Activated effector memory CD4-positive, alpha-beta T cell treated with anti-CD3 and anti-CD28 coated beads, Interleukin-2, amount 50 U/mL, for 16 hours (primary cell): ENCODE measurements around the gene CACNA1A.
"Not testable (repeated sequence)": the region's sequence is repeated elsewhere in the genome, so short reads cannot be mapped to it uniquely, and the experiment has no call there.

Experiments
- DNase-seq: peaks from one replicate; pipeline ENCODE4 v3.0.0-alpha.2; 2020

CACNA1A gene

DNA sequence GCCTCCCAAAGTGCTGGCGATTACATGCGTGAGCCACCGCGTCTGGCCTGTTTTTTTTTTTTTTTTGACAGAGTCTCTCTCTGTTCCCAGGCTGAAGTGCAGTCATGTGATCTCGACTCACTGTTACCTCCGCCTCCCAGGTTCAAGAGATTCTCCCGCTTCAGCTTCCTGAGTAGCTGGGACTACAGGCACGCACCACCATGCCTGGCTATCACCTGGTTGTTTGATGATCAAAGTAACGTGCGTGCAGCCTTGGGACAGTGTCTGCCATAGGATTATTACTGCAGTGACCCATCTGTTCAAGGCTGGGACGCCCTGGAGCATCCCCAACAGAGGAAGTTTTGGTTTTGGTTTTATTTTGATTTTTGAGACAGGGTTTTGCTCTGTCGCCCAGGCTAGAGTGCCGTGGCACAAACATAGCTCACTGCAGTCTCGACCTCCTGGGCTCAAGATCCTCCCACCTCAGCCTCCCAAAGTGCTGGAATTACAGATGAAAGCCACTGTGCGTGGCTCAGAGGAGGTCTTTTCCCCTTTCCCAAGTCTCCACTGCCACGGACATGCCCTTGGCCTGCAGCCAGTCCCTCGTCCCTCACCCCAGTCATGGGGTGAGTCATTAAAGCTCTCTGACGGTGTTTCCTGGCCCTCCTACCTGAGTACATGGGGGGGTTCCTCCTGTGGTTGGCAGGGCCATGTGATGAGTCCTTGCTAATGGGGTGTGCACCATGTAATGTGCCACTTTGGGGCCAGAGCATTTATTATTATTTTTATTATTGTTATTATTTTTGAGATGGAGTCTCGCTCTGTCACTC lies 290.5 kb downstream of the CACNA1A start:
- peak; percentile 78 for DNase-seq

DNA sequence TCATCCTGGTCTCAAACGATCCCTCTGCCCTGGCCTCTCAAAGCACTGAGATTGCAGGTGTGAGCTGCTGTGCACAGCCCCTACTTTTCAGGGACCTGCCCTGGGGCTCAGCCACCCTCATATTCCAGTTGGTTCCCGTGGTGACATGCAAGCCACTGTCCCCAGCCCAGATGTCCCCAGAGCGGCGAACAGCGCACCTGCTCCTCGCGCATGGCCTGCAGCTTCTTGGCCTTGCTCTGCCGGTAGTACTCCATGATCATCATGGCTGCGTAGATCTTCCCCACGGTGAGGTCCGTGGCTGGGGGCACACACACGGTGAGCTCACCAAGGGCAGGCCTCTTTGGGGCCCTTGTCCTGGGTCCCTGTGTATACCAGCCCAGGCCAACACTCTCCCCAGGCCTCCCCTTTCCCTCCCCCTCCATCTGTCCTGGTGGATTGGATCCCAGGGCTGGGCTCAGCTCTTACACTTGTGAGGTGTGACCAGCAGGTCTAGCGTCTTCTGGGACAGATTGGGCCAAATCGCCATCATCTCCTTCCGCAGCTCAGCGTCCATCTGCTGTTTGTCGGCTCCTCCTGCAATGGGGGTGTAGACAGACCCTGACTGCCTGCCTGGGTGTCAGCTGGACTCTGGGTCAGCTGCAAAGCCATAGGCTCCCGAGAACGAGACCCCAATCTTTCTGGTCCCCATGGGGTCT lies 292.1 kb downstream of the CACNA1A start:
- DNase-seq: no peak

DNA sequence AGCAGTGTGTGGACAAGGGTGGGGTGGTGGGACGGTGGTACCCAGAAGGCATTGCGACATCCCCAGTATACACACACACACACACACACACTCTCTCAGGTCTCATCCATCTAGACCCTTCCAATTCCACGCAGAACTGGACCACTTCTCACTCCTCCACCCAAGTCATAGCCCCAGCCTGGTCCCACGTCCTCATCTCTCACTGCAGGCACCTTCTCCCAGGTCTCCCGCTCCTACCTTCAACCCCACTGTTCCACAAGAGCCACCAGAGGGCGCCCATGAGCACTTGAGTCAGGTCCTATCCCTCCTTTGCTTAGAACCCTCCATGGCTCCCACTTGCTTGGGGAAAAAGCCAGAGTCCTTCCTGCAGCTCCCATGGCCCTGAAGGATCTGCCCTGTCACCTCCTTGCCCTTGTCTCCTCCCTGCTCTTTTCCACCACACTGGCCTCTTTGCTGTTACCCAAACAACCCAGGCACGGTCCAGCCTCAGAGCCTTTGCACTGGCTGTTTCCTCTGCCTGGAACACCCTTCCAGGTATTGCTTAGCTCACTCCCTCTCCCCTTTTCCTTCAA lies 293.4 kb downstream of the CACNA1A start:
- DNase-seq: peak; percentile 91

DNA sequence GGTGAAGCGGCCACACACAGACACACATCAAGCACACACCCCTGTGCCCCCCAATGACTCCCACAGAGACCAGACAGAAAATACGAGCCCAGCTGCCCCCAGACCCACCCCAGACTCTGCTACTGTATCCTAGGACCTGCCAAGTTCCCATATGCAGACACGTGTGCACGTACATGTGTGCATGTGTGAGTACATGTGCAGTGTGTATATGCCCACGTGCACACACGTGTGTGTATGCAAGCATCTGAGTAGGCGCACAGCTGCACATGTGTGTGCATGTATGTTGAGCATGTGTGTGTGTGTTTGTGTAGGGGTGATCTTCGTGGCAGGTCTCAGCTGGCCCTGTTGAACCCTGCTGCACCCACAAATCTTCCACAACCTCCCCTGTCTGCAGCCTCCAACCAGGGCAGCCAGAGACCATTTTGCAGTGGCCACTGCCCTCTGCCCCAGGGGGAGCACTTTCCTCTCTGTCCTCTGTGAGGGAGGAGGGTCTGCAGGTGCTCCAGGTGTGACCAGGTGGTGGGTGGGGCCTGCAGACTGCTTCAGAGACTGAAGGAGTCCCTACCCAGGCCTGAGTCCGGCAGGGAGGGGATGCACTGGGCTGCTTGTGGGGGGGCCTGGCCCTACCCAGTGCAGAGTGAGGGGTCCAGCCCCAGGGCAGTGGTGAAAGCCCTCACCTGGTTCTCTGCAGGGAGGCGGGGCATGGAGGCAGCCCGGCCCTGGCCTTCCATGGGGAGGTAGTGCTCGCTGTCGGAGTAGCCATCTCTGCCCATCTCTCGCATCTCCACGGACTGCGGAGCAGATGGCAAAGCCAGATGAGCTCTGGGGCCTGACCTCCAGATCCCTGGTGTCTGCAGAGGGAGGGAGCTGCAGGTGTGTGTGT lies 294.6 kb downstream of the CACNA1A start:
- no peak for DNase-seq

DNA sequence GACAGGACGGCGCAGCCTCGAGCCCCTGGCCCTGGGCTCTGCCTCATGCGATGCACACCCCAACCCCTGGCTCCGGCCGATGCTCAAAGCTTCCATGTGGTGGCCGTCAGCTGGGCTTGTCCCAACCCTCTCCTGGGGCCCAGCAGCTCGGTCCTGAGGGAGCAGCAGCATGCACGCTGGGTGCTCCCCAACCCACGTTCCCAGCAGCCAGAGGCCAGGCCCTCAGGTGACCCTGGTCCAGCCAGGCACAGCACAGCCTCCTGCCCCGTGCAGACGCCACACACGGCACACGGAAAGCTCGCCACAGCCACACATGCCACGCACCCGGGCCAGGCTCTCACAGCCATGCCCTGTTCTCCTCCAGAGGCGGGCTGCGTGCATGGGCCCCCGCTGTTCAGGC lies 295.3 kb downstream of the CACNA1A start:
- no peak for DNase-seq

DNA sequence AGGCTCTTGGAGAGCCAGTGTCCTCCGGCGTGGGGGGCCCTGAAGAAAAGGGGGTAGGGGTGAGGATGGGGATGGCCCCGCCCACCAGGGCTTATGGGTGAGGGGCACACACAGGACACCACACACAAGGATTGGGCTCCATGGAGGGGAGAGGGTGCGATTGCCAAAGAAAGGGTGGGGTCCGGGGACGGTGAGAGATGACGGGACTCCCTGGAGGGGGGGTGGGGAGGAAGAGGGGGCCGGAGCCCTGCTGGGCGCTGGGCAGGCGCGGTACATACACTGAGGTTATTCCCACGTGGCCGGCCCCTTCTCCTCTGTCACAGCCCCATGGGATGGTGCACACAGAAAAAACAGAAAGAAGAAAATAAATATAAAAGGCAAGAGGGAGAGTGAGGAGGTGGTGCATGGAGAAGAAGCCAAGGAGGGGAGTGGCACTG lies 295.9 kb downstream of the CACNA1A start:
- no peak for DNase-seq

DNA sequence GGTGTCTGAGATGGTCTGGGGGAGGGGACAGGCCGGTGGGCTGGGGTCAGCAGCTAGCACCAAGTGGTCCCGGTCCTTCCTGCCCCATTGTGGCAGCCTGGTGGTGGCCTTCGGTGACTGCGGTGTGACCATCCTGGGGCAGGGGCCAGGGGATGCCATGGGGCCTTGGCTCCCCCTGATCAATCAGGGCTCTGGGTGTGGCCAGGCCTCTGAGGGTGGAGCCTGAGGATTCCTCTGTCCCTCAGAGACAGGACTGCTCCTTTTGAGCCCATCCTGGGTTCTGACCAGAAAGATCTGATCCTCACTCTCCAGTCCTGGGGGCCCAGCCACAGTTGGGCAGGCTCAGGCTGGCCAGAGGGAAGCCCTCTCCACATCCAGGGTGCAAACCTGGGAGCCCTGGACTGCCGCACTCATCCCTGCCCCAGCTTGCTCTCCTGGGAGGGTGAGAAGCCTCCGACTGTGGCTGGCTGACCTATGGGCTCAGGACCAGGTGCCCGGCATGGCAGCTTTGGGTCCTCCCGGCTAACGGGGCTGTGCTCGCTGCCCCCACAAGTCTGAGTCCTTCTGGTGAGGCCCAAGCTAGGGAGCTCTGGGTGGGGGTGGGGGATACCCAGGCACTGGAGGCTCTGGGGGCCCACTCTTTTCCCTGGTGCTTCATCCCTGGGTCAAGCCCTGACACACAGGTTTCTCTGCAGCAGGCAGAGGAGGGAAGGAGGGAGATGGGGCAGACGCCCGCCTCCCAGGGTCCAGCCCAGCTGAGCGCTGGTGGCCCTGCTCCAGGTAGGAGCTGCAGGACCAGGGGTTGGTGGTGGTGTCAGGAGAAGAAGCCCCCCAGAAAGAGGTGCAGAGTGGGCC lies 296.6 kb downstream of the CACNA1A start:
- DNase-seq: no peak

DNA sequence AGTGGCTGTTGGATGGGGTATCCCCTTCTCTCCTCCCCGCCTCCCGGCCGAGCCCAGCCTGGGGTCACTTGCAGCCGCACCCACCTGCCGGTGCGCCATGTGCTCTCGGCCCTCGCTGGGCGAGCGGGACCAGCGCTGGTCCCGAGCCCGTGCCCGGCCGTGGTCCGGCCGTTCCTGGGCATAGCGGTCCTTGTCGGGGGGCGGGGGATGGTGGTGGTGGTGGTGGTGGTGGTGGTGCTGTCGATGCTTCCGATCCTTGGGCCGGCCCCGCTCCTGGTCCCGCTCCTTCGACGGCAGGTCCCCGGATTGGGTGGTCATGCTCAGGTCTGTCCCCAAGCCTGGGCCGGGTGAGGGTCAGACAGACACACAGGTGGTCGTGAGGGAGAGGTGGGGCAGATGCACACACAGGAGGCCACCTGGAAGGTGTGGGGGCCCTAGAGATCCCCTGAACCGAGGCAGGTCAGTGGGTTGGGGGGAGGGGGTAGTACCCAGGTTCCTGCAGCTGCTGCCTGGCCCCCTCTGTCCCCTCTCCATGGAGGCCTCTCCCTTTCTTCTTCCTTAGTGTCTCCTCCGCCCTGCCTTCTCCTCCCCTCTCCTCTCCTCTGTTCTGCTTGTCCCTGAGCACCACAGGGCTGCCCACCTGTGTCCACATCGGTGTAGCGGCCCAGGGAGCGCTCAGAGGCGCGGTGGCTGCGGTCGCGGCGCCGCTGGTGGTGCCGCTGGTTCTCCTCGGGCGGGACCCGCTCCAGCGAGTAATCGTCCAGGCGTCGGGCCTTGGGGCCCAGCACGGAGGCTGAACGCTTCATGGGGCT lies 297.4 kb downstream of the CACNA1A start:
- no peak for DNase-seq

DNA sequence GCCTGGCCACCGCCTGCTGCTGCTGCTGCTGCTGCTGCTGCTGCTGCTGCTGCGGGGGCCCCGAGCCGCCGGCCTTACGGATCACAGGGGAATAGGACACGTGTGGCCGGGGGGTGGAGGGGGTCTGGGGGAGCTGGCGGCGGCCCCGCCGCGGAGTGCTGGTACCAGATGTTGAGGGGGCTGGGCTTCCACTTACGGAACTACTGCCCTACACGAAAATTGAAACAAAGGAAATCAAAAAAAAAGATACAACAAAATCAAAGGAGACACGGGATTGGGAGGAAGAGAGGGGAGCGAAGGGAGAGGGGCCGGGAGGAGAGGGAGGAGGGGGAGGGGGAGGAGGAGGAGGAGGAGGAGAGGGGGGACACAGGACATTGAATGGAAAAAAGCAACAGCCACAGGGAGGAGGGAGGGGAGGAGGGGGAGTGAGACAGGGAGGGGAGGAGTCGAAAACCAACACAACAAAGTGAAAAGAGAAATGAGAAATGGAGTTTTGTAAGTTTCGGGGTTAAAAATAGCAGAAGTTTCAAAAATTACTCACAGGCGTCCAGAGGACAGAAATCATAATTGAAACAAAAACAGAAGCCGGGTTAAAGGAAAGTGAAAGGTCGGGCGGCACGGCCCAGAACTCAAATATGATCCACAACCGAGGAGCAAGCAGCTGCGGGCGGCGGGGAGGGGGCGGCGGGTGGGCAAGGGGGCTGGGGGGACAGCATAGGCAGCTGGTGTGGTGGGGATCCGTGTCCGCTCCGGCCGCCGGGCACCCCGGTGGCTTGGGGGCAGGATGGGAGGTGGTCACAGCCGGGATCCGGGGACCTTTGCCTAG lies 298.2 kb downstream of the CACNA1A start:
- DNase-seq: peak; percentile 82

DNA sequence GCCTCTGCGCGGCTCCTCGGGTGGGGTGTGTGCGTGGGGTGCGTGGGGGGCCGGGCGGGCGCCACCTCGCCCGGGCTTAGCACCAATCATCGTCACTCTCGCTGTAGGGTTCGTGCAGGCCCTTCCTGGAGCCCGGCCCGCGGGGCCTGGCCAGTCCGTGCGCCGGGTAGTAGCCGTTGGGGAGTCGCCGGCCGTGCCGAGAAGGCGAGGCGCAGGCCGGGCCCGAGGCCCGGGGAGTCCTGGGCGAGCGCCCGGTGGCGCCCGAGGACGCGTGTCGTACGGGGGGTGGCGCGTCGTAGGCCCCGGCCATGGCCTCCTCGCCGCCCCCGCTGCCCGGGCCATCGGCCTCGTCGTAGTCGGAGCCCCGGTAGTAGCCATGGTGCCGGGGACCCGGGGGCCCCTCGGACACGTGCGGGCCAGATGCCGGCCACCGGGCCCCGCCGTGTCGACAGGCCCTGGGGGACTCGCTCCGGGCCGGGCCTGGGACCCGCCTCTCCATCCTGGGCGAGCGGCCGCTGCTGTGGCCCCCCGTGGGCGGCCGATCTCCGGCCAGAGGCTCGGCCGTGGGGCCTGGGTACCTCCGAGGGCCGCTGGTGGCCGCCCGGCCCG lies 298.9 kb downstream of the CACNA1A start:
- no peak for DNase-seq

DNA sequence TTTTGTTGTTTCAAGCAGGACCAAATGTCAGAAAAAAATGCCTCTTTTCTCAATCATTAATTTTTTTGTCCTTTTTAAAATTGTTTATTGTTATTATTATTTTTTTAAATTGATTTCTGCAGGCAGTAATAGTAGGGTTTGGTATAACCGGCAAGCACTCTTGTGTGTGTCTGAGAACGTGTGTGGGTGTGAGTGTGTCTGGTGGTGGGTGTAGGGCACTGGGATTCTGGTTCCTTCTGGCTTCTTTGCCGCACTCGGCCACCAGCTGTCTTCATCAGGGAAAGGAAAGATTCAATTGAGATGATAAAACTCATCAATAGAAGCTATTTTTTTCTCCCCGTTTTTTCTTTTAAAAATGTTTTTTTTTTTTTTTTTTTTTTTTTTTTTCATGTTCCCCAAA lies 299.7 kb downstream of the CACNA1A start:
- DNase-seq: no peak

DNA sequence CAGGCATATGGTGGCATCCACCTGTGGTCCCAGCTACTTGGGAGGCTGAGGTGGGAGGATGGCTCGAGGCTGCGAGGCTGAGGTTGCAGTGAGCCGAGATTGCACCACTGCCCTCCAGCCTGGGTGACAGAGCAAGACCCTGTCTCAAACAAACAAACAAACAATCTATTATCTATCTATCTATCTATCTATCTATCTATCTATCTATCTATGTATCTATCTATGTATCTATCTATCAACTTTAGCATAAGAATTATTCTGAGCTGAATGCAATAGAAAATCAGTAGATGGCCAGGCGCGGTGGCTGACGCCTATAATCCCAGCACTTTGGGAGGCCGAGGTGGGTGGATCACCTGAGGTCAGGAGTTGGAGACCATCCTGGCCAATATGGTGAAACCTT lies 304.2 kb downstream of the CACNA1A start:
- not testable (repeated sequence) for DNase-seq

DNA sequence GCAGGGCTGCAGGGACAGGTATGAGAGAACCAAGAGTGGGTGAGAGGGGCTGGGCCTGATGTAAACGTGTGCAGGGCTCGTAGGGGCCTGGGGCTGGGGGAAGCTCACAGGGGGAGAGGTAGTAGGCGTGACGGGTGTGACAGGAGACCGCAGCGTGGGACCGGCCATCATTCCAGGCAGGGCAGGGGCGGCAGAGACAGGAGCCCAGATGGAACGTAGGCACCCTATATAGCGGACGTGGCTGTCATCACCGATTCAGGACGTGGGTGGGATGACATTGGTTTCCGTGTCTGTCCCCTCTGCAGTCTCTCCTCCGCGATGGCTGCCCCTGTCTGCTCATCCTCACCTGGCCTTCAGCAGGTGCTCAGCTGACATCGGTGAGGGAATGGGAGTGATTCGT lies 307.6 kb downstream of the CACNA1A start:
- no peak for DNase-seq

DNA sequence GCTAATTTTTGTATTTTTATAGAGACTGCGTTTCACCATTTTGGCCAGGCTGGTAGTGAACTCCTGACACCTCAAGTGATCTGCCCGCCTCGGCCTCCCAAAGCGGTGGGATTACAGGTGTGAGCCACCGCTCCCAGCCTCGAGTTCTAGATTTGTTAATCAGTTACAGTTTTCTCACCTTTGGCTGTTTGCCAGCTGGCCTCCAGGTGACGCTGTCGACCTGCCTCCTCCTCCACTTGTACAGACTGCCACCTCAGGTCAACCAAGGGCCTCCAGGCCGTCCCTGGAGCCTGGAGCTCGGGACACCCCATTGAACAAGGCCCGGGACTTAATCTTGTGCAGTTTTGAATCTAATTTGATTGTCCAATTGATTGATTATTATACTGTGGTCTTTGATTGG lies 310.6 kb downstream of the CACNA1A start:
- DNase-seq: peak; percentile 87

DNA sequence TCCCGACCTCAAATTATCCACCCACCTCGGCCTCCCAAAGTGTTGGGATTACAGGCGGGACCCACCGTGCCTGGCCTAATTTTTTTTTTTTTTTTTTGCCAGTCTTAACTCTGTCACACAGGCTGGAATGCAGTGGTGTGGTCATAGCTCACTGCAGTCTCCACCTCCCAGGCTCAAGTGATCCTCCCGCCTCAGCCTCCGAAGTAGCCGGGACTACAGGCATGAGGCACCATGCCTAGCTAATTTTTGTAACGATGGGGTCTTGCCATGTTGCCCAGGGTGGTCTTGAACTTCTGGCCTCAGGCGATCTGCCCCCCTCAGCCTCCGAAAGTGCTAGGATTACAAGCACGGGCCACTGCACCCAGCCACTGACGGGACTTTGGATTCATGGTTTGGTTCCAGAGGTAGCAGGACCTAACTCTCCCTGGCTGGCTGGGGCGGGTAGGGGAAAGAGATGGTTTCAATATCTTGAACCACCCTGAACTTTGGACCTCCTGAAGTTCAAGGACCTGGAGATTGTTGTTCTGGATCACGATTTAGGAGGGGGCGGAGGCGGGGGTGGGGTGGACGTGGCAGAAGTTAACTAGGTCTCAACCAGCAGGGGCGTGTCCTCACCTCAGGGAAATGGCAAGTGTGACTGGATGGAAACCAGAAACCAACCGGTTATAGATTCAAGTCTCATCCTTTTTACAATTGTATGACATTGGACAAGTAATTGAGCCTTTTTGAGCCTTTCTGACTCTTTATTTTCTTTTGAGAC lies 315.3 kb downstream of the CACNA1A start:
- DNase-seq: no peak

DNA sequence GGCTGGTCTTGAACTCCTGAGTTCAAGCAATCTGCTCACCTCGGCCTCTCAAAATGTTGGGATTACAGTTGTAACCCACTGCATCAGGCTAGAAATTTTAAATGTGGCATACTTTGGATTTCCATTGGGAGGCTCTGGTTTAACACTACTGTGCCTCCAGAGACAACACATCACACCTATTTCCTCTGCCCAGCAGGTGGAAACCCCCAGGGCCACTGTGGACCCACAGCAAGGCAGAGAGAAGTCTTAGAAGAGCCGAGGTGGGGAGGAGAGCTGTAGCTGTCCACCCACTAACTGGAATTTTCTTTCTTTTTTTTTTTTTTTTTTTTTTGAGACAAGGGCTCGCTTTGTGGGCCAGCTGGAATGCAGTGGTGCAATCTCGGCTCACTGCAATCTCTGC lies 316.7 kb downstream of the CACNA1A start:
- no peak for DNase-seq

DNA sequence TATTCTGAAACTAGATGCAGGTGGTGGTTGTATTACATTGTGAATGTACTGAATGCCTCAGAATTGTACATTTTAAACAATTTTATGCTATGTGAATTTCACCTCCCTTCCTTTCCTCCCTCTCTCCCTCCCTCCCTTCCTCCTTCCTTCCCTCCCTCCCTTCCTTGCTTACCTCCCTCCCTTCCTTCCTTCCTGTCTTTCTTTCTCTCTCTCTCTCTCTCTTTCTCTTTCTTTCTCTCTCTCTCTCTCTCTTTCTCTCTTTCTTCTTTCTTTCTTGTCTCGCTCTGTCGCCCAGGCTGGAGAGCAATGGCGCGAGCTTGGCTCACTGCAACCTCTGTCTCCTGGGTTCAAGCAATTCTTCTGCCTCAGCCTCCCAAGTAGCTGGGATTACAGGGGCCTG lies 318.9 kb downstream of the CACNA1A start:
- no peak for DNase-seq

DNA sequence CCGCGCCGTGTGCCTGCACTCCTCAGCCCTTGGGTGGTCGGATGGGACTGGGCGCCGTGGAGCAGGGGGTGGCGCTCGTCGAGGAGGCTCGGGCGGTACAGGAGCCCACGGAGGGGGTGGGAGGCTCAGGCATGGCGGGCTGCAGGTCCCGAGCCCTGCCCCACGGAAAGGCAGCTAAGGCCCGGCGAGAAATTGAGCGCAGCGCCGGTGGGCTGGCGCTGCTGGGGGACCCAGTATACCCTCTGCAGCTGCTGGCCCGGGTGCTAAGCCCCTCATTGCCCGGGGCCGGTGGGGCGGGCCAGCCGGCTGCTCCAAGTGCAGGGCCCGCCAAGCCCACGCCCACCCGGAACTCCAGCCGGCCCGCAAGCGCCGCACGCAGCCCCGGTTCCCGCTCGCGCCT lies 319.6 kb downstream of the CACNA1A start:
- DNase-seq: not testable (repeated sequence)
